H4 (cell line): Measurements from ENCODE around the gene TRIM66. TPM values are rescaled to one million over a fixed set of nuclear protein-coding genes. Genes with fewer than 3 reads are reported as not detected.

Source experiments
- DNase-seq: peaks from one replicate; pipeline ENCODE4 v3.0.0-alpha.2; 2015; ENCODE audit warnings: low spot score
- total RNA-seq: library from RNA; depleted of rRNA; stranded (reverse); fragments of >200 nt; shearing (Covaris generic); gene quantifications from 2 replicates; pipeline ENCODE4 v1.2.3, GENCODE V29; 2014

The TRIM66 gene
- total RNA-seq, 1 experiment from 2014 or later = 3.4 TPM

- DNase-seq = no peak
Measured at GRCh38 chr11:8612522-8612921, 69.9 kb downstream of the TRIM66 start.

- DNase-seq = no peak
Measured at GRCh38 chr11:8610532-8611116, 71.8 kb downstream of the TRIM66 start.

GRCh38 chr11:8608652-8609051 lies 73.8 kb downstream of the TRIM66 start:
- no peak for DNase-seq

- DNase-seq = no peak
Measured at GRCh38 chr11:8605971-8606563, 76.4 kb downstream of the TRIM66 start.

- peak; percentile 98 for DNase-seq
Measured at GRCh38 chr11:8604078-8604723, 78.3 kb downstream of the TRIM66 start.

- no peak for DNase-seq
Measured at GRCh38 chr11:8603696-8604077, 78.8 kb downstream of the TRIM66 start.

GRCh38 chr11:8601376-8602133 lies 80.9 kb downstream of the TRIM66 start:
- no peak for DNase-seq

GRCh38 chr11:8598506-8598905 lies 84.0 kb downstream of the TRIM66 start:
- no peak for DNase-seq

- no peak for DNase-seq
Measured at GRCh38 chr11:8597182-8597581, 85.3 kb downstream of the TRIM66 start.

GRCh38 chr11:8596504-8597046 lies 85.9 kb downstream of the TRIM66 start:
- DNase-seq = no peak

- DNase-seq = peak; percentile 50
Measured at GRCh38 chr11:8593935-8594909, 88.2 kb downstream of the TRIM66 start, which contains the start of gene STK33. Gene STK33, minus strand, starts transcription at chr11:8594228. Its CDS starts 119,323 bp downstream, at chr11:8474905.

- DNase-seq = no peak
Measured at GRCh38 chr11:8593455-8593854, 89.0 kb downstream of the TRIM66 start.

- DNase-seq = no peak
Measured at GRCh38 chr11:8587915-8588314, 94.5 kb downstream of the TRIM66 start.

- no peak for DNase-seq
Measured at GRCh38 chr11:8586805-8587204, 95.7 kb downstream of the TRIM66 start.

GRCh38 chr11:8586184-8586583 lies 96.3 kb downstream of the TRIM66 start:
- DNase-seq = no peak

GRCh38 chr11:8584511-8584910 lies 98.0 kb downstream of the TRIM66 start:
- DNase-seq = no peak

- no peak for DNase-seq
Measured at GRCh38 chr11:8584082-8584481, 98.4 kb downstream of the TRIM66 start.

- DNase-seq = no peak
Measured at GRCh38 chr11:8581300-8581699, 101.2 kb downstream of the TRIM66 start.

- DNase-seq = no peak
Measured at GRCh38 chr11:8577791-8578581, 104.5 kb downstream of the TRIM66 start.

- no peak for DNase-seq
Measured at GRCh38 chr11:8574798-8575197, 107.7 kb downstream of the TRIM66 start.
